ENCODE measurements around the gene ADAMTSL2.

The ADAMTSL2 gene

GRCh38 chr9:133616643-133617405 lies 82.3 kb downstream of the ADAMTSL2 start:
- in situ Hi-C loops (cut with MboI; ENCODE audit: low sequenced_read_pairs) = no loop called here

- in situ Hi-C loops (cut with MboI; ENCODE audit: low sequenced_read_pairs) = no loop called here
Measured at GRCh38 chr9:133618726-133619125, 84.2 kb downstream of the ADAMTSL2 start.

GRCh38 chr9:133619791-133620190 lies 85.3 kb downstream of the ADAMTSL2 start:
- in situ Hi-C loops (cut with MboI; ENCODE audit: low sequenced_read_pairs) = no loop called here

GRCh38 chr9:133621725-133622267 lies 87.3 kb downstream of the ADAMTSL2 start:
- in situ Hi-C loops (cut with MboI; ENCODE audit: low sequenced_read_pairs) = no loop called here

GRCh38 chr9:133622555-133622954 lies 88.1 kb downstream of the ADAMTSL2 start:
- in situ Hi-C loops (cut with MboI; ENCODE audit: low sequenced_read_pairs) = no loop called here
